ENCODE data around the gene RCBTB1. TPM values are rescaled to one million over a fixed set of nuclear protein-coding genes. Genes with fewer than 3 reads are reported as not detected.
A peak's percentile ranks its signal among the peaks of the same experiment; 100 is the strongest.

The RCBTB1 gene
- polyA plus RNA-seq, 2 donors: 3.0 to 4.0 TPM

GRCh38 chr13:49530457-49530856 is 54.9 kb downstream of the RCBTB1 start:
- no peaks in the 10 kb centered on the region for H3K4me1 ChIP-seq (ENCODE audit: control insufficient read depth in 2 of 2, insufficient read depth in 2 of 2, low read length in 1 of 2)
- H3K9me3 ChIP-seq (ENCODE audit: control insufficient read depth in 2 of 2, insufficient read depth in 1 of 2, low read depth in 1 of 2, low read length in 1 of 2): no peaks in the 10 kb centered on the region
- no peak overlapping the region for H3K27ac ChIP-seq (ENCODE audit: low read depth in 2 of 2, low read length in 1 of 2)
- H3K4me3 ChIP-seq (ENCODE audit: low read depth in 1 of 2, low read length in 2 of 2): no peak overlapping the region
- WGBS, 2 donors: 87 to 91% methylated on average over 7 of the region's 7 CpGs
- H3K27me3 ChIP-seq (ENCODE audit: control insufficient read depth in 1 of 2, insufficient read depth in 2 of 2, low read length in 2 of 2): no peaks in the 10 kb centered on the region
- no peaks in the 10 kb centered on the region for H3K36me3 ChIP-seq (ENCODE audit: control insufficient read depth in 2 of 2, insufficient read depth in 2 of 2, low read length in 1 of 2)

- peaks cover 0 to 2% of the 10 kb centered on the region in 2 donors for H3K36me3 ChIP-seq (ENCODE audit: control insufficient read depth in 2 of 2, insufficient read depth in 2 of 2, low read length in 1 of 2)
- no peak overlapping the region for H3K4me3 ChIP-seq (ENCODE audit: low read depth in 1 of 2, low read length in 2 of 2)
- H3K27me3 ChIP-seq (ENCODE audit: control insufficient read depth in 1 of 2, insufficient read depth in 2 of 2, low read length in 2 of 2): no peaks in the 10 kb centered on the region
- H3K27ac ChIP-seq (ENCODE audit: low read depth in 2 of 2, low read length in 1 of 2): no peak overlapping the region
- H3K9me3 ChIP-seq (ENCODE audit: control insufficient read depth in 2 of 2, insufficient read depth in 1 of 2, low read depth in 1 of 2, low read length in 1 of 2): no peaks in the 10 kb centered on the region
- no peaks in the 10 kb centered on the region for H3K4me1 ChIP-seq (ENCODE audit: control insufficient read depth in 2 of 2, insufficient read depth in 2 of 2, low read length in 1 of 2)
- WGBS, 2 donors: 76 to 93% methylated on average over 1 of the region's 1 CpG
These were observed 57.2 kb downstream of the RCBTB1 start for GRCh38 chr13:49528161-49528560.

GRCh38 chr13:49527123-49527522 is 58.2 kb downstream of the RCBTB1 start:
- Histone ChIP-seq H3K4me1 (ENCODE audit: control insufficient read depth in 2 of 2, insufficient read depth in 2 of 2, low read length in 1 of 2) (no peaks in the 10 kb centered on the region), H3K36me3 (ENCODE audit: control insufficient read depth in 2 of 2, insufficient read depth in 2 of 2, low read length in 1 of 2) (peaks cover 0 to 2% of the 10 kb centered on the region in 2 donors), H3K27ac (ENCODE audit: low read depth in 2 of 2, low read length in 1 of 2) (no peak overlapping the region), H3K27me3 (ENCODE audit: control insufficient read depth in 1 of 2, insufficient read depth in 2 of 2, low read length in 2 of 2) (no peaks in the 10 kb centered on the region), H3K9me3 (ENCODE audit: control insufficient read depth in 2 of 2, insufficient read depth in 1 of 2, low read depth in 1 of 2, low read length in 1 of 2) (no peaks in the 10 kb centered on the region), H3K4me3 (ENCODE audit: low read depth in 1 of 2, low read length in 2 of 2) (no peak overlapping the region)
- WGBS, 2 donors: 56 to 60% methylated on average over 2 of the region's 2 CpGs

GRCh38 chr13:49524740-49525501 is 60.4 kb downstream of the RCBTB1 start:
- H3K4me3 ChIP-seq (ENCODE audit: low read depth in 1 of 2, low read length in 2 of 2): no peak overlapping the region
- 90 to 91% methylated on average over 5 of the region's 5 CpGs for WGBS, 2 donors
- peaks cover 0 to 2% of the 10 kb centered on the region in 2 donors for H3K36me3 ChIP-seq (ENCODE audit: control insufficient read depth in 2 of 2, insufficient read depth in 2 of 2, low read length in 1 of 2)
- no peaks in the 10 kb centered on the region for H3K27me3 ChIP-seq (ENCODE audit: control insufficient read depth in 1 of 2, insufficient read depth in 2 of 2, low read length in 2 of 2)
- H3K4me1 ChIP-seq (ENCODE audit: control insufficient read depth in 2 of 2, insufficient read depth in 2 of 2, low read length in 1 of 2): no peaks in the 10 kb centered on the region
- H3K9me3 ChIP-seq (ENCODE audit: control insufficient read depth in 2 of 2, insufficient read depth in 1 of 2, low read depth in 1 of 2, low read length in 1 of 2): no peaks in the 10 kb centered on the region
- no peak overlapping the region for H3K27ac ChIP-seq (ENCODE audit: low read depth in 2 of 2, low read length in 1 of 2)

GRCh38 chr13:49521224-49521623 is 64.1 kb downstream of the RCBTB1 start:
- Histone ChIP-seq H3K27ac (ENCODE audit: low read depth in 2 of 2, low read length in 1 of 2) (no peak overlapping the region), H3K27me3 (ENCODE audit: control insufficient read depth in 1 of 2, insufficient read depth in 2 of 2, low read length in 2 of 2) (no peaks in the 10 kb centered on the region), H3K36me3 (ENCODE audit: control insufficient read depth in 2 of 2, insufficient read depth in 2 of 2, low read length in 1 of 2) (peaks cover 2 to 4% of the 10 kb centered on the region in 2 donors), H3K4me1 (ENCODE audit: control insufficient read depth in 2 of 2, insufficient read depth in 2 of 2, low read length in 1 of 2) (no peaks in the 10 kb centered on the region), H3K4me3 (ENCODE audit: low read depth in 1 of 2, low read length in 2 of 2) (no peak overlapping the region), H3K9me3 (ENCODE audit: control insufficient read depth in 2 of 2, insufficient read depth in 1 of 2, low read depth in 1 of 2, low read length in 1 of 2) (no peaks in the 10 kb centered on the region)
- 80 to 87% methylated on average over 4 of the region's 4 CpGs for WGBS, 2 donors

GRCh38 chr13:49517461-49517860 is 67.9 kb downstream of the RCBTB1 start:
- WGBS, 2 donors: 86 to 87% methylated on average over 6 of the region's 6 CpGs
- no peaks in the 10 kb centered on the region for H3K9me3 ChIP-seq (ENCODE audit: control insufficient read depth in 2 of 2, insufficient read depth in 1 of 2, low read depth in 1 of 2, low read length in 1 of 2)
- peaks cover 16% of the 10 kb centered on the region in 2 donors for H3K36me3 ChIP-seq (ENCODE audit: control insufficient read depth in 2 of 2, insufficient read depth in 2 of 2, low read length in 1 of 2)
- no peaks in the 10 kb centered on the region for H3K4me1 ChIP-seq (ENCODE audit: control insufficient read depth in 2 of 2, insufficient read depth in 2 of 2, low read length in 1 of 2)
- no peak overlapping the region for H3K4me3 ChIP-seq (ENCODE audit: low read depth in 1 of 2, low read length in 2 of 2)
- H3K27me3 ChIP-seq (ENCODE audit: control insufficient read depth in 1 of 2, insufficient read depth in 2 of 2, low read length in 2 of 2): no peaks in the 10 kb centered on the region
- H3K27ac ChIP-seq (ENCODE audit: low read depth in 2 of 2, low read length in 1 of 2): no peak overlapping the region

GRCh38 chr13:49516467-49516866 is 68.9 kb downstream of the RCBTB1 start:
- 88 to 93% methylated on average over 5 of the region's 5 CpGs for WGBS, 2 donors
- Histone ChIP-seq H3K9me3 (ENCODE audit: control insufficient read depth in 2 of 2, insufficient read depth in 1 of 2, low read depth in 1 of 2, low read length in 1 of 2) (no peaks in the 10 kb centered on the region), H3K27ac (ENCODE audit: low read depth in 2 of 2, low read length in 1 of 2) (no peak overlapping the region), H3K27me3 (ENCODE audit: control insufficient read depth in 1 of 2, insufficient read depth in 2 of 2, low read length in 2 of 2) (no peaks in the 10 kb centered on the region), H3K36me3 (ENCODE audit: control insufficient read depth in 2 of 2, insufficient read depth in 2 of 2, low read length in 1 of 2) (peaks cover 16% of the 10 kb centered on the region in 2 donors), H3K4me1 (ENCODE audit: control insufficient read depth in 2 of 2, insufficient read depth in 2 of 2, low read length in 1 of 2) (no peaks in the 10 kb centered on the region), H3K4me3 (ENCODE audit: low read depth in 1 of 2, low read length in 2 of 2) (no peak overlapping the region)

DNA sequence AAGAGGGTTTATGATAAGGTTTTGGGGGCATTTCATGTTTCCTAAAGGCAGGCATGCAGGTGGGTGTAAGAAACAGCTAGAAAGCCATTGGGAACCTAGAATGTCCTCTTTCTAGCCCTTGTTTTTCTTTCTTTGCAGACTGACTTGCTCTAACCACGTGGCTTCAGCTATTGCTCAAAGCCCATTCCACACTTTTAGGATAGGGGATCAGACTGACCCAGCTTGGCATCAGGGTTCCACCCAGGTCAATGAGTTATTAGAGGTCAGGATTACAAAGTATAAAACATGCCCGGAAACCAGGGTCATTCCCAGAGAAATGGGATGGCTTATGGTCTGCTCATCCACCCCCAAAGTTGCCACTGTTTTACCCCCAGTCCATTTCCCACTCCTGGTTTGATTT is 72.8 kb downstream of the RCBTB1 start:
- H3K36me3 ChIP-seq (ENCODE audit: control insufficient read depth in 2 of 2, insufficient read depth in 2 of 2, low read length in 1 of 2): peaks cover 14 to 16% of the 10 kb centered on the region in 2 donors
- 86 to 97% methylated on average over 2 of the region's 2 CpGs for WGBS, 2 donors

DNA sequence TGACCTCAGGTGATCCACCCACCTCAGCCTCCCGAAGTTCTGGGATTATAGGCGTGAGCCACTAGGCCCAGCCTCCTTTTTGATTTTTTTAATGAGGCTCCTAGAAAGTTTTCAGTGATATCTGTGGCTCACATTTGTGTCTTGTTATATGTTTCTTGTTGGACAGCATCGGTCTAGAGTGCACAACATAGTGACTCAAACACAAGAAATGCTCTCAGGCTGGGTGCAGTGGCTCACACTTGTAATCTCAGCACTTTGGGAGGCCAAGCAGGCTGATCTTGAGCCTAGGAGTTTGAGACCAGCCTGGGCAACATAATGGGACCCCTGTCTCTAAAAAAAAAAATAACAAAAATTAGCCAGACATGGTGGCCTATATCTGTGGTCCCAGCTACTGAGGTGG is 81.4 kb downstream of the RCBTB1 start:
- 88 to 93% methylated on average over 3 of the region's 3 CpGs for WGBS, 2 donors
- peaks cover 0 to 3% of the 10 kb centered on the region in 2 donors for H3K36me3 ChIP-seq (ENCODE audit: control insufficient read depth in 2 of 2, insufficient read depth in 2 of 2, low read length in 1 of 2)
- H3K27ac ChIP-seq (ENCODE audit: low read depth in 2 of 2, low read length in 1 of 2): no peak overlapping the region

More for the DNA sequence above, 72.8 kb downstream of the RCBTB1 start:
- H3K27ac ChIP-seq (ENCODE audit: low read depth in 2 of 2, low read length in 1 of 2): no peak overlapping the region
- H3K4me3 ChIP-seq (ENCODE audit: low read depth in 1 of 2, low read length in 2 of 2): no peak overlapping the region
- no peaks in the 10 kb centered on the region for H3K9me3 ChIP-seq (ENCODE audit: control insufficient read depth in 2 of 2, insufficient read depth in 1 of 2, low read depth in 1 of 2, low read length in 1 of 2)
- H3K27me3 ChIP-seq (ENCODE audit: control insufficient read depth in 1 of 2, insufficient read depth in 2 of 2, low read length in 2 of 2): no peaks in the 10 kb centered on the region
- no peaks in the 10 kb centered on the region for H3K4me1 ChIP-seq (ENCODE audit: control insufficient read depth in 2 of 2, insufficient read depth in 2 of 2, low read length in 1 of 2)

GRCh38 chr13:49502954-49503353 is 82.4 kb downstream of the RCBTB1 start:
- Histone ChIP-seq H3K27me3 (ENCODE audit: control insufficient read depth in 1 of 2, insufficient read depth in 2 of 2, low read length in 2 of 2) (no peaks in the 10 kb centered on the region), H3K27ac (ENCODE audit: low read depth in 2 of 2, low read length in 1 of 2) (peak overlapping the region in 1 of 2 donors; percentile 15), H3K36me3 (ENCODE audit: control insufficient read depth in 2 of 2, insufficient read depth in 2 of 2, low read length in 1 of 2) (peaks cover 0 to 3% of the 10 kb centered on the region in 2 donors), H3K9me3 (ENCODE audit: control insufficient read depth in 2 of 2, insufficient read depth in 1 of 2, low read depth in 1 of 2, low read length in 1 of 2) (no peaks in the 10 kb centered on the region), H3K4me3 (ENCODE audit: low read depth in 1 of 2, low read length in 2 of 2) (no peak overlapping the region), H3K4me1 (ENCODE audit: control insufficient read depth in 2 of 2, insufficient read depth in 2 of 2, low read length in 1 of 2) (no peaks in the 10 kb centered on the region)
- WGBS, 2 donors: 69 to 73% methylated on average over 9 of the region's 9 CpGs

More for the DNA sequence above, 81.4 kb downstream of the RCBTB1 start:
- no peak overlapping the region for H3K4me3 ChIP-seq (ENCODE audit: low read depth in 1 of 2, low read length in 2 of 2)
- no peaks in the 10 kb centered on the region for H3K9me3 ChIP-seq (ENCODE audit: control insufficient read depth in 2 of 2, insufficient read depth in 1 of 2, low read depth in 1 of 2, low read length in 1 of 2)
- H3K4me1 ChIP-seq (ENCODE audit: control insufficient read depth in 2 of 2, insufficient read depth in 2 of 2, low read length in 1 of 2): no peaks in the 10 kb centered on the region
- no peaks in the 10 kb centered on the region for H3K27me3 ChIP-seq (ENCODE audit: control insufficient read depth in 1 of 2, insufficient read depth in 2 of 2, low read length in 2 of 2)

All from esophagus (tissue), 2 donors.